ENCODE data around the gene LKAAEAR1.

- no peak for TF ChIP-seq POLR2A (IDR thresholded peaks at IDR 0.05)
- TF ChIP-seq, protein P1, sequence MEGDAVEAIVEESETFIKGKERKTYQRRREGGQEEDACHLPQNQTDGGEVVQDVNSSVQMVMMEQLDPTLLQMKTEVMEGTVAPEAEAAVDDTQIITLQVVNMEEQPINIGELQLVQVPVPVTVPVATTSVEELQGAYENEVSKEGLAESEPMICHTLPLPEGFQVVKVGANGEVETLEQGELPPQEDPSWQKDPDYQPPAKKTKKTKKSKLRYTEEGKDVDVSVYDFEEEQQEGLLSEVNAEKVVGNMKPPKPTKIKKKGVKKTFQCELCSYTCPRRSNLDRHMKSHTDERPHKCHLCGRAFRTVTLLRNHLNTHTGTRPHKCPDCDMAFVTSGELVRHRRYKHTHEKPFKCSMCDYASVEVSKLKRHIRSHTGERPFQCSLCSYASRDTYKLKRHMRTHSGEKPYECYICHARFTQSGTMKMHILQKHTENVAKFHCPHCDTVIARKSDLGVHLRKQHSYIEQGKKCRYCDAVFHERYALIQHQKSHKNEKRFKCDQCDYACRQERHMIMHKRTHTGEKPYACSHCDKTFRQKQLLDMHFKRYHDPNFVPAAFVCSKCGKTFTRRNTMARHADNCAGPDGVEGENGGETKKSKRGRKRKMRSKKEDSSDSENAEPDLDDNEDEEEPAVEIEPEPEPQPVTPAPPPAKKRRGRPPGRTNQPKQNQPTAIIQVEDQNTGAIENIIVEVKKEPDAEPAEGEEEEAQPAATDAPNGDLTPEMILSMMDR (IDR thresholded peaks at IDR 0.05), result no peak
These were observed 33.2 kb downstream of the LKAAEAR1 start for GRCh38 chr20:64051033-64051452.

All from Peyer's patch (tissue), 4 donors.